ENCODE measurements around the gene ADNP2. TPM values are rescaled to one million over a fixed set of nuclear protein-coding genes. Genes with fewer than 3 reads are reported as not detected.
A peak's percentile ranks its signal among the peaks of the same experiment; 100 is the strongest.

The ADNP2 gene
- total RNA-seq, 1 donor from 2014 or later = 14.2 TPM

DNA sequence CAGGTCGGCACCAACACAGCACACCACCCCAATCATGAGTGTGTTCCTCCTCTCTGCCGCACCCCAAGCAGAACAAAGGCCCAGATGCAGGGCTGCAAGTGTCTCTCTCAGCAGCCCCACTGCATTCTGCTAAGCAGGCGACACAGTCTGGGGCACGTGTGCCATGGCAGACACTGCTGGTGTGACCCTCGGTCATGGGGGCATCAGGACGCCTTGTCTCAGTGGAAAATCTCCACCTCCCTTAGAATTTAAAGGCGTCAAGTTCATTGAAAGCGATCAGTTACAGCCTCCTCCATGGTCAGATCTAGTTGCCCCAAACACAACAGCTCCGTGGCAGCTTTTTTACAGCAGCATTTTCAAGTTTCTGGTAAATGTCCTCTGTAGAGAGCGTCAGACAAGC, 57.2 kb downstream of the ADNP2 start:
- H3K36me3 ChIP-seq = no peaks in the 10 kb centered on the region
- intact Hi-C loops (cut with DNase I) = no loop called here
- TF ChIP-seq, protein P1, sequence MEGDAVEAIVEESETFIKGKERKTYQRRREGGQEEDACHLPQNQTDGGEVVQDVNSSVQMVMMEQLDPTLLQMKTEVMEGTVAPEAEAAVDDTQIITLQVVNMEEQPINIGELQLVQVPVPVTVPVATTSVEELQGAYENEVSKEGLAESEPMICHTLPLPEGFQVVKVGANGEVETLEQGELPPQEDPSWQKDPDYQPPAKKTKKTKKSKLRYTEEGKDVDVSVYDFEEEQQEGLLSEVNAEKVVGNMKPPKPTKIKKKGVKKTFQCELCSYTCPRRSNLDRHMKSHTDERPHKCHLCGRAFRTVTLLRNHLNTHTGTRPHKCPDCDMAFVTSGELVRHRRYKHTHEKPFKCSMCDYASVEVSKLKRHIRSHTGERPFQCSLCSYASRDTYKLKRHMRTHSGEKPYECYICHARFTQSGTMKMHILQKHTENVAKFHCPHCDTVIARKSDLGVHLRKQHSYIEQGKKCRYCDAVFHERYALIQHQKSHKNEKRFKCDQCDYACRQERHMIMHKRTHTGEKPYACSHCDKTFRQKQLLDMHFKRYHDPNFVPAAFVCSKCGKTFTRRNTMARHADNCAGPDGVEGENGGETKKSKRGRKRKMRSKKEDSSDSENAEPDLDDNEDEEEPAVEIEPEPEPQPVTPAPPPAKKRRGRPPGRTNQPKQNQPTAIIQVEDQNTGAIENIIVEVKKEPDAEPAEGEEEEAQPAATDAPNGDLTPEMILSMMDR (IDR thresholded peaks at IDR 0.05) = no peak
- H3K9me3 ChIP-seq = no peaks in the 10 kb centered on the region
- H3K27me3 ChIP-seq = peaks cover 6% of the 10 kb centered on the region
- H3K4me3 ChIP-seq = no peak overlapping the region
- ATAC-seq (no peak), DNase-seq (no peak)
- H3K4me1 ChIP-seq = no peaks in the 10 kb centered on the region
- H3K27ac ChIP-seq = no peak overlapping the region

DNA sequence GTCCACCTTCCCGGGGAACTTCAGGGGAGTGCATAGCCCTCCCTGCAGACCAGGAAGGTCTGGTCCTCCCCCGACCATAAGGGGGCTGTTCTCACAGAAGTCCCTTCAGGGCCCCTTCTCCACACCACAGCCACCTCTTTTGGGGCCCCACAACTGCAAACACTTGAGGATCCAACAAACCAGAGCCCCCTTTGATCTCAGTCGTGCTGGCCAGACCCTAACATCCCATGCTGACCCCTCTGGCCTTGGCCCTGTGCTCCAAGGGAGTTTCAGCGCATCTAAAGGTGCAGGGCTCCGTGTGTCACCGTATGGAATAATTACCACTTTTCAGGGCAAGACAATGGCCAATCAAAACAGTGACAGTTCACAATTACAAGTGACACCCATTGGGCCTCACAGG, 57.7 kb downstream of the ADNP2 start:
- Histone ChIP-seq H3K36me3 (no peaks in the 10 kb centered on the region), H3K27ac (no peak overlapping the region), H3K9me3 (no peaks in the 10 kb centered on the region), H3K27me3 (peaks cover 6% of the 10 kb centered on the region), H3K4me1 (no peaks in the 10 kb centered on the region), H3K4me3 (no peak overlapping the region)
- DNase-seq = no peak
- TF ChIP-seq, protein P1 (IDR thresholded peaks at IDR 0.05) = no peak
- no peak for ATAC-seq
- intact Hi-C loops (cut with DNase I) = no loop called here

DNA sequence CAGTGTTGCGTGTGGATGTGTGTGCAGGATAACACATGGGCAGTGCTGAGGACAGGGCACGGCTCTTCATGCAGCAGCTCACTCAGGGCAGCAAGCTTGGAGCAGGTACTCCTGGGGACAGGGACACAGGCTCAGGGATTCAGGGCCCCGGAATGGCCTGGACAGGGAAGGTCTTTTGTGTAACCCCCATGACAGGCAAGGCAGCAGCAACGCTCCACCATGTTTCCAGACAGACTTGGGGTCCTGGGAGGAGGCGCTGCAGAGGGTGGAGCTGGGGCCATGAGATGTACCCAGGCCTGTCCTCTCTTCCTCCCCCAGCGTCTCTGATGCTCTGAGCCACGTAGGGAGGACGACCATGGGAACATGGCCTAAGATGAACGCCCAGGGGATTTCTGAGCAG, 58.3 kb downstream of the ADNP2 start:
- peak; percentile 43 for DNase-seq
- ATAC-seq = no peak

DNA sequence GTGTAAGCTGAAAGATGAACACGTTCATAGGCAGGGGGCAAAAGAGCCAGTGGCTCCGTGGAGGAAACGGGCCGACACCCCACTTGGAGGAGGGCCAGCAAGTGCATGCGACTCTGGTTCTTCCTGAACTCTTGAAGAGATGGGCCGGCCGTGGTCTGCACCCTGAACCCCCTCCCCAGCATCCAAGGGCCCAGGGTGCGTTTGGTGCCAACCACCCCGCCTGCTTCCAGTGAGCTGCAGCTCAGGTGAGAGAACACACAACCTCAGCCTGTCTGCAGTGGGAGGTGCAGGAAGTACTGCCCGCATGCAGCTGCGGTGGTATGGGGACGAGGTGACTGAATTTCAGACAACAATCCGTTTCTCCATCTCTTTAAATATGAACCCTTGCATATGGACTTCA, 58.9 kb downstream of the ADNP2 start:
- no peaks in the 10 kb centered on the region for H3K4me1 ChIP-seq
- TF ChIP-seq, protein P1 (IDR thresholded peaks at IDR 0.05) = no peak
- no peaks in the 10 kb centered on the region for H3K9me3 ChIP-seq
- DNase-seq (peak; percentile 52), ATAC-seq (no peak)
- peaks cover 6% of the 10 kb centered on the region for H3K27me3 ChIP-seq
- H3K27ac ChIP-seq = no peak overlapping the region
- H3K36me3 ChIP-seq = no peaks in the 10 kb centered on the region
- intact Hi-C loops (cut with DNase I) = no loop called here
- no peak overlapping the region for H3K4me3 ChIP-seq

More for the DNA sequence above, 58.3 kb downstream of the ADNP2 start:
- no peaks in the 10 kb centered on the region for H3K4me1 ChIP-seq
- H3K9me3 ChIP-seq = no peaks in the 10 kb centered on the region
- no peak overlapping the region for H3K27ac ChIP-seq
- TF ChIP-seq, protein P1 (IDR thresholded peaks at IDR 0.05) = no peak
- peaks cover 6% of the 10 kb centered on the region for H3K27me3 ChIP-seq
- no peaks in the 10 kb centered on the region for H3K36me3 ChIP-seq
- no peak overlapping the region for H3K4me3 ChIP-seq
- intact Hi-C loops (cut with DNase I) = no loop called here

DNA sequence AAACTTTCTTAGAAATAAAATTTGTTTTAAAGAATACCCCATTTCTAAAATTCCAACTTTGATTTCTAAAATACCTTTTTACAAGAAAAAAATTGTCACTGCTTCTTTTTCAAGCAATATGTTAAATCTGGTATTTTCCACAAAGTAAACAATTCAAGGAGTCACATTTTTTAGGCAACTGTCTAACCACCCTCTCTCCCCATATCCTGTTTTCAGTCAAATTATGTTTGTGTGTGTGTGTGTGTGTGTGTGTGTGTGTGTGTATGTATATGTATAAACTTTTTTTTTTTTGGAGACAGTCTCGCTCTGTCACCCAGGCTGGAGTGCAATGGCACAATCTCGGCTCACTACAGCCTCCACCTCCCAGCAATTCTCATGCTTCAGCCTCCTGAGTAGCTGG, 59.3 kb downstream of the ADNP2 start:
- Histone ChIP-seq H3K27ac (no peak overlapping the region), H3K4me3 (no peak overlapping the region), H3K4me1 (no peaks in the 10 kb centered on the region), H3K36me3 (no peaks in the 10 kb centered on the region), H3K27me3 (peaks cover 6% of the 10 kb centered on the region), H3K9me3 (no peaks in the 10 kb centered on the region)
- TF ChIP-seq, protein P1 (IDR thresholded peaks at IDR 0.05) = no peak
- ATAC-seq (no peak), DNase-seq (no peak)
- intact Hi-C loops (cut with DNase I) = no loop called here

DNA sequence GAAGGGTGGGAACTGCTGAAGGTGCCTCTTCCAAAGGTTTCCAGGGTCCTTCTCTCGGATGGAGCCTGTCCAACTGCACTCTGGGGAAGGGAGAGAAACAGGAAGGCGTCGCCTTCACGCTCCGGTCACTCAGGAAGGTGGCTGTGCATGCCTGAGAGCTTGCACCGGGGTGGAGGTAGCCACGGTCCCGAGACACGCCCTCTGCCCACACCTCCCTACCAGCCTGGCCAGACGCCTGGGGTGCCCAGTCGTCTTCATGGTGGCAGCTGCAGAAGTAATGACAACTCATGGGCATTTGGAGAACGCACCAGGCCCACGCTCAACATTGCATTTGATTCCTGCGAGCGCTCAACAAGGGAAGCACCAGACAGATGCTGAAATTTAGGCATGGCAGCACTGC, 59.9 kb downstream of the ADNP2 start:
- no peaks in the 10 kb centered on the region for H3K9me3 ChIP-seq
- peaks cover 8% of the 10 kb centered on the region for H3K27me3 ChIP-seq
- TF ChIP-seq, protein P1 (IDR thresholded peaks at IDR 0.05) = no peak
- H3K4me3 ChIP-seq = no peak overlapping the region
- intact Hi-C loops (cut with DNase I) = no loop called here
- DNase-seq (peak; percentile 48), ATAC-seq (no peak)
- no peaks in the 10 kb centered on the region for H3K4me1 ChIP-seq
- no peaks in the 10 kb centered on the region for H3K36me3 ChIP-seq
- H3K27ac ChIP-seq = no peak overlapping the region

All from upper lobe of right lung (tissue), 1 donor.